BJ (cell line): Measurements from ENCODE around the gene MLLT6. TPM values are rescaled to one million over a fixed set of nuclear protein-coding genes. Genes with fewer than 3 reads are reported as not detected.

ENCODE experiments used
- CTCF ChIA-PET: fragments of 350-600 bp; formaldehyde crosslinking; extraction: SDS; loops from one replicate; lab custom pipeline; 2021; ENCODE audit warnings: antibody characterized with exemption, inconsistent platforms; lab: Yijun Ruan, JAX
- POLR2A ChIA-PET: fragments of 300-600 bp; sonication (Branson Sonifier 250); formaldehyde crosslinking; extraction: SDS; loops from one replicate; lab custom pipeline; 2021; ENCODE audit warnings: antibody characterized with exemption; lab: Charles Lee
- DNase-seq: peaks from one replicate; pipeline ENCODE4 v3.0.0-alpha.2; 2011; ENCODE audit warnings: low read depth
- H3K27me3 ChIP-seq: 2 replicates; pipeline ENCODE4 v1.6.0; 2011; ENCODE audit warnings: low read length; ENCODE audit not compliant: control insufficient read depth, insufficient read depth
- H3K36me3 ChIP-seq: 2 replicates; pipeline ENCODE4 v1.5.1; 2011; ENCODE audit warnings: low read length; ENCODE audit not compliant: control insufficient read depth, insufficient read depth
- H3K4me3 ChIP-seq: 2 replicates; pipeline ENCODE4 v1.5.1; 2011; ENCODE audit warnings: low read depth, mild to moderate bottlenecking, control low read depth, low read length
- polyA plus RNA-seq: library from polyadenylated mRNA; depleted of rRNA; stranded (reverse); fragments of >200 nt; gene quantifications from 2 replicates; pipeline ENCODE4 v1.2.3, GENCODE V29; 2011
- TF ChIP-seq, protein P1 (sequence below): IDR thresholded peaks from 2 replicates; pipeline ENCODE4 v1.5.1; 2011; ENCODE audit warnings: low read depth, mild to moderate bottlenecking, control low read depth, inconsistent platforms, low read length, moderate library complexity; ENCODE audit not compliant: insufficient read depth

MLLT6 gene
- polyA plus RNA-seq, 1 experiment, result 32.1 TPM

DNA sequence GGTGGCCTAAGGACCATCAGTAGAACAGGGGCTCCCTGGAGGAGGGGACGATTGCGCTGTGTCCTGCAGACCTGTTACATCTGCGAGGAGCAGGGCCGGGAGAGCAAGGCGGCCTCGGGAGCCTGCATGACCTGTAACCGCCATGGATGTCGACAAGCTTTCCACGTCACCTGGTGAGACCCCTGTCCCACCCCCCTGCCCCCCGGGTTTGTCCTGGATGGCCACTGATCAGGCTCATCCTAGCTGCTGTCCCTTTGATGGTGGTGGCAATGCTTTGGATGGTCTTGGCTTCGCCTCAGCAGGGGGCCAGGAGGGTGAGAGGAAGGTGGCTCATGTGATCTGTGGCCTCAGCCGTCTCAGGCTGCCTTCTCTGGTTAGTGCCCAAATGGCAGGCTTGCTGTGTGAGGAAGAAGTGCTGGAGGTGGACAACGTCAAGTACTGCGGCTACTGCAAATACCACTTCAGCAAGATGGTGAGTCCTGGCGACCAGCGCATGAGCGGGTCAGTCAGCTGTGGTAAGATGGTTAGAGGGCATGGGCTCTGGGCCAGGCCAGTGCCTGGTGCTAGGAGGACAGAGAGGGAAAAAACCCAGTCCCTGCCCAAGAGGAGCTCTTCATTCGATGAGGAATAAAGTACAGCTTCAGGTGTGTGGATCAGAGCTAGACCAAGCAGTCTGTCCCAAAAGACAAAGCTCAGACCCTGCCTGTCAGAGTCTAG lies 4.2 kb downstream of the MLLT6 start:
- no peak for DNase-seq
- H3K27me3 ChIP-seq, result no peaks in the 10 kb centered on the region
- TF ChIP-seq, protein P1, sequence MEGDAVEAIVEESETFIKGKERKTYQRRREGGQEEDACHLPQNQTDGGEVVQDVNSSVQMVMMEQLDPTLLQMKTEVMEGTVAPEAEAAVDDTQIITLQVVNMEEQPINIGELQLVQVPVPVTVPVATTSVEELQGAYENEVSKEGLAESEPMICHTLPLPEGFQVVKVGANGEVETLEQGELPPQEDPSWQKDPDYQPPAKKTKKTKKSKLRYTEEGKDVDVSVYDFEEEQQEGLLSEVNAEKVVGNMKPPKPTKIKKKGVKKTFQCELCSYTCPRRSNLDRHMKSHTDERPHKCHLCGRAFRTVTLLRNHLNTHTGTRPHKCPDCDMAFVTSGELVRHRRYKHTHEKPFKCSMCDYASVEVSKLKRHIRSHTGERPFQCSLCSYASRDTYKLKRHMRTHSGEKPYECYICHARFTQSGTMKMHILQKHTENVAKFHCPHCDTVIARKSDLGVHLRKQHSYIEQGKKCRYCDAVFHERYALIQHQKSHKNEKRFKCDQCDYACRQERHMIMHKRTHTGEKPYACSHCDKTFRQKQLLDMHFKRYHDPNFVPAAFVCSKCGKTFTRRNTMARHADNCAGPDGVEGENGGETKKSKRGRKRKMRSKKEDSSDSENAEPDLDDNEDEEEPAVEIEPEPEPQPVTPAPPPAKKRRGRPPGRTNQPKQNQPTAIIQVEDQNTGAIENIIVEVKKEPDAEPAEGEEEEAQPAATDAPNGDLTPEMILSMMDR, result no peak
- POLR2A ChIA-PET, result no interaction called here
- H3K36me3 ChIP-seq, result peaks cover 25% of the 10 kb centered on the region
- H3K4me3 ChIP-seq, result no peak overlapping the region
- CTCF ChIA-PET, result interaction anchor here (1.2 to 2.4 kb wide), 4 partner anchors 15 to 26 kb away, joined by 4 to 10 read pairs (median 6); partner anchors contain the start of gene CISD3

DNA sequence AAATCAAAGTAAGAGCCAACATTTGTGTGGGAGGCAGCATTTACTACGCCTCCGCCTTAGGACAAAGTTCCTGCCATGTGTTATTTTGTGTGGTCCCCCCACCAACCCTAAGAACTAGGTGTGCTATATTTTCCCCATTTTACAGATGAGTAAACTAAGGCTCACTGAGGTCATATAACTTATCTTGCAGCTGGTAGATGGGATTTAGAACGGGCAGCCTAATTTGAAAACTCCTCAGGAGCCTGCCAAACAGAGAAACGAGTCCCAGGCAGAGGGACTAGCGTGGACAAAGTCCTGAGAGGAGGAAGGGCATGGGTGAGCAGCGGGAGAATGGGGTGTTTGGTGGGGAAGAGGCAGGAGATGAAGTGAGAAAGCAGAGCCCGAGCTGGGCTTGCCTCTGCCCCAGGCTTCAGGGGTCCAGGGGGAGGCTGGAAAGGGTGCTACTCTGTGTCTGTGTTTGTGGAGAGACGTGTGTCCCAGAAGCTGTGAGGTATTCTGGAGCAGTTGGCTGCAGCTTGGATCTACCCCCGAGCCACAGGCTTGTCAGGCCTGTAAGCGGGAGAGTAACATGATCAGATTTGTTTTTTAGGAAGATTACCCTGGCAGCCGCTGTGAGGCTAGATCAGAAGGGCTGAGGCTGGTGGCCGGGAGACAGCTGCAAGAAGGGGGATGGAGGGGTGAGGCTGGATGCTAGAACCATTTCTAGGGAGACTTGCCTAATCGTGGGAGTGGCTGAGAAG lies 5.0 kb downstream of the MLLT6 start:
- ChIA-PET POLR2A (no interaction called here), CTCF (interaction anchor here (0.6 to 2.4 kb wide), 5 partner anchors 14 to 42 kb away, joined by 3 to 10 read pairs (median 4); partner anchors contain the start of gene CISD3)
- Histone ChIP-seq H3K27me3 (no peaks in the 10 kb centered on the region), H3K4me3 (no peak overlapping the region), H3K36me3 (peaks cover 25% of the 10 kb centered on the region)
- TF ChIP-seq, protein P1, result no peak
- DNase-seq, result no peak

DNA sequence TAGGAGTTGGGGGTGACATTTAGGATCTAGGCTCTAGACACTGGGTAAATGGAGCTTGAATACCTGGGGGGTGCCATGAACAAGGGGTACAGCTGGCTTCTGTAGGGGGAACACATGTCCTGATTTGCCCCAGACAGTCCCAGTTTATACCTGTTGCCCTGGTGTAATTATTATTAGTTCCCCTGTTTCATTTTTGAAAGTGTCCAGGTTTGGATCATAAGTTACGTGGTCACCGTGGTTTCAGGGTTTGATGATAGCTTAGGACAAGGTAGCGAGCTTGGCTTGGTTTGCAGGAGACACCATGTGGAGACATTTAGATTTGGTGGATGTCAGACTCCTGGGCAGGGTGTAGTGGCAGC lies 5.5 kb downstream of the MLLT6 start:
- no peaks in the 10 kb centered on the region for H3K27me3 ChIP-seq
- DNase-seq, result no peak
- ChIA-PET POLR2A (no interaction called here), CTCF (interaction anchor here (0.6 to 2.4 kb wide), 5 partner anchors 20 to 375 kb away, joined by 3 to 10 read pairs (median 3); partner anchors contain the start of gene CISD3)
- TF ChIP-seq, protein P1, result no peak
- H3K4me3 ChIP-seq, result no peak overlapping the region
- peaks cover 29% of the 10 kb centered on the region for H3K36me3 ChIP-seq

DNA sequence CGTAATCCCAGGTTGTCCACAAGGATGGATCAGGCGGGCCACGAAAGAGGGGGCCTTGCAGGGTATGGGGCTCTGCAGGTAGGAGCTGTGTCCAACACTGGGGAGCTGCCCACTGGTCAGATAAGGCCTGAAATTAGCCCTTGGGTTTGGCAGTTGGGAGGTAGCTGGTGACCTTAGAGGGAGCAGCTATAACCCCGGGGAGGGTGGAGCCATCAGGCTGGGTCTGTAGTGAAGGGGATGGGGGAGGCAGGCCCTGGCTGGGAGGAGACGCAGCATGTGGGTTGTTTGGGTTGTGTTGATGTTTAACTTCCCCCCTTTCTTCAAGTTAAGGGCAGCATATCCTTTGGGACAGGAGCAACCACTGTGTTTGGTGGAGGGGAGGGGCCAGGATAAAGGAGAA lies 5.9 kb downstream of the MLLT6 start:
- H3K27me3 ChIP-seq, result no peaks in the 10 kb centered on the region
- ChIA-PET POLR2A (no interaction called here), CTCF (interaction anchor here (0.6 to 2.4 kb wide), 6 partner anchors 20 to 376 kb away, joined by 3 to 10 read pairs (median 4); partner anchors contain the start of gene CISD3)
- TF ChIP-seq, protein P1, result no peak
- DNase-seq, result no peak
- peaks cover 30% of the 10 kb centered on the region for H3K36me3 ChIP-seq
- no peak overlapping the region for H3K4me3 ChIP-seq

DNA sequence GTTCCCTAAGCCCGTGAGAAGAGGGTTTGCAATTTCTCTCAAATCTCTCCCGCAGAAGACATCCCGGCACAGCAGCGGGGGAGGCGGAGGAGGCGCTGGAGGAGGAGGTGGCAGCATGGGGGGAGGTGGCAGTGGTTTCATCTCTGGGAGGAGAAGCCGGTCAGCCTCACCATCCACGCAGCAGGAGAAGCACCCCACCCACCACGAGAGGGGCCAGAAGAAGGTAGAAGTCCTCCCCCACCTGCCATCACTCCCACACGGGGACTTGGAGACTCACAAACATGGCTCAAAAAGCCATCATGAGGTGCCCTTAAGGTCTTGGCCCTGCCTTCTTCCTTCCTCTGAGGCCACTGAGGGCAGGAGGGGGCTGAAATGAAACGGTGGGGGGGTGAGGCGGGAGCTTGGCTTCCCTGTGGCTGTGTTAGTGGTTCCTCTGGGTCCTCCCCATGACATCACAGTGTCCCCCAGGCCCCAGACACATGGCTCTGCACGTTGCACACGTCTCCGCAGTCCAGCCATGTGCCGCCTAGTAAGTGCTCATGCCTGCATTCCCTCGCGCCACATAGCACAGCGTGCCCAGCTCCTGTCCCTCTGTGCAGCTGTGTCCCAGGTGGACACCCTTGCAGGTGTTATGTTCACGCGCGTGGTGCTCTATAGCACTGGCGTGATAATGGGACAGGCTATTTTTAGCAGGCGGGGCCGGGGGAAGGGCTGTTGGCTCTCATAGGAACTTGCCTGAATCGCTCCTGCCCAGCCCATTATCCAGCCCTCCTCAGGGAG lies 6.9 kb downstream of the MLLT6 start:
- ChIA-PET CTCF (interaction anchor here (0.8 to 1.1 kb wide), 2 partner anchors 19 to 35 kb away, joined by 4 read pairs; no protein-coding TSS in a partner anchor), POLR2A (no interaction called here)
- Histone ChIP-seq H3K4me3 (no peak overlapping the region), H3K36me3 (peaks cover 38% of the 10 kb centered on the region), H3K27me3 (no peaks in the 10 kb centered on the region)
- DNase-seq, result no peak
- TF ChIP-seq, protein P1, result no peak
